Measurements from ENCODE around the gene CACNB4.

CACNB4 gene

DNA sequence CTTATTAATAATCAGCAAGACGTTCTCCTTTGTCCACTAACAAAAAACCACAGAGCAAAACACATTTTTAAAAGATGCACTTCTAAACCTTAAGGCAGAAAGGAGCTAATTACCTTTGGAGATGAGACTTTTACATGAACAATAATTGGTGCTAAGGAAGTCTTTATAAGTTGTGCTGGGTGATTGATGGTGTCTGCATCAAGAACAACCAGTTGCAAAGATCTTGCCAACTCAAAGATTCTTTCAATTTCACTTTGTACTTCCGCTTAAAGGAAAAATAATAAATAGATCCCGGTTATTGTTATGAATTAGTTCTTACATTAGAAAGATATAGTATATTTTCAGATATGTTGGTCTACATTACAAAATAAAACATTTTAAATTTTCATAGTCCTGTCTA is 243.7 kb downstream of the CACNB4 start:
- DNase-seq (ENCODE audit: low read depth in 2 of 2), result no peak

GRCh38 chr2:151853070-151853758 is 245.6 kb downstream of the CACNB4 start:
- DNase-seq (ENCODE audit: low read depth in 2 of 2), result no peak

GRCh38 chr2:151852260-151853069 is 246.4 kb downstream of the CACNB4 start:
- DNase-seq (ENCODE audit: low read depth in 2 of 2), result no peak

DNA sequence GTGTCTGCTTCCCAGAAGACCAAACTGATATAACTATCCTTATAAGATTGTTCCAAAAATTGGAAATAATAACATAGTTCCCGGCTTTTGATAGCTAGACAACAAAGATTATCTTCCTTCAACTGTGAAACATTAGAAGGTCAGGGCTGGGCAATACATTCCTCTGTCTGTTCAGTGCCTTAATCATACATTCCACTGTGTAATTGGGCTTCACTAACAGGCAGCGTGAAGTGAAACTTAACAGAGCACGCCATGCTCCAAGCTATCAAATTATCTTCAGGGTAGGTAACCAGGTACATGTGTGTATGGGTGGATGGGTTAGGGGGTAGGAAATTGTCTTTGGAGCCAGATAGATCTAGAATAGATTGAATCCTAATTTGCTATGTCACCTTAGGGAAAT is 247.1 kb downstream of the CACNB4 start:
- DNase-seq (ENCODE audit: low read depth in 2 of 2), result no peak

DNA sequence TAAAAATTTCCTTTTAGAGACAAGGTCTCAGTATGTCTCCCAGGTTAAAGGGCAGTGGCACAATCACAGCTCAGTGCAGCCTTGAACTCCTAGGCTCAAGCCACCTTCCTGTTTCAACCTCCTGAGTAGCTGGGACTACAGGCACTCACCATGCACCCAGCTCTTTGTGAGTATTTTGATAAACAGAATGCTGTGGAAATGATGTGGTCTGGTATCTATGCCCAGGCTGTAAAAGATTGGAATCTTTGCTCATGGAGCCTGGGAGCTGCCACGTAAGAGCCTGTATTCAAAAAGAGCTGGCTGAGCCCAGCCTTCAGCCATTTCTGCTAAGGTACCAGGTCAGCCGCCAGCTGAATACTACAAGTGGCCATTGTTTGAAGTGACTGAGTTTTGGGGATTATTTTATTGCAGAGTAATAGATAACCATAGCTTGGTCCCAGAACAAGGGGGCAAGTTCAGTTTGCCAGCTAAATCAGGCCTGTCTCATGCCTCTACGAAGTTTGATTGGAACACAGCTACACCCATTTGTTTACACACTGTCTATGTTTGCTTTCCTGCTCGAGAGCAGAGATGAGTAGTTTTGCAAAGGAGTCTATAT is 249.3 kb downstream of the CACNB4 start:
- DNase-seq (ENCODE audit: low read depth in 2 of 2), result no peak

GRCh38 chr2:151845884-151846283 is 253.0 kb downstream of the CACNB4 start:
- DNase-seq (ENCODE audit: low read depth in 2 of 2), result no peak

DNA sequence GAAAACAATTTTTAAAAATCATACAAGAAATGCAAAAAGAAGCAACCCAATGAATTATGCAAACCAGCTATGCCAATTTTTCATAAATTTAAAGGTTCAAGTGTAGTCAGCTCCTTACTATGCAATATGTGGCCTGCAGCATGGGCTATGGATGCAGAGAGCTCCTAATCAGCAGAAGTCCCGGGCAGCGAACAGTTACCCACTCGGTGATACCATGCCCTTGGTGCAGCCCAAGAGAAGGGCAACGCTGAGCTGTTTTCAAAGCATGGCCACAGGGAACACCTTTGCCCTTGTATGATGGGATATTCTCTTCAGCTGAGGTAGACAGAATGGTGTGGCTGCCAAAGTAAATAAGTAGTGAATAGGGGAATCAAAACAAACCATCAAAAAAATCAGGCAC is 253.4 kb downstream of the CACNB4 start:
- no peak for DNase-seq (ENCODE audit: low read depth in 2 of 2)

DNA sequence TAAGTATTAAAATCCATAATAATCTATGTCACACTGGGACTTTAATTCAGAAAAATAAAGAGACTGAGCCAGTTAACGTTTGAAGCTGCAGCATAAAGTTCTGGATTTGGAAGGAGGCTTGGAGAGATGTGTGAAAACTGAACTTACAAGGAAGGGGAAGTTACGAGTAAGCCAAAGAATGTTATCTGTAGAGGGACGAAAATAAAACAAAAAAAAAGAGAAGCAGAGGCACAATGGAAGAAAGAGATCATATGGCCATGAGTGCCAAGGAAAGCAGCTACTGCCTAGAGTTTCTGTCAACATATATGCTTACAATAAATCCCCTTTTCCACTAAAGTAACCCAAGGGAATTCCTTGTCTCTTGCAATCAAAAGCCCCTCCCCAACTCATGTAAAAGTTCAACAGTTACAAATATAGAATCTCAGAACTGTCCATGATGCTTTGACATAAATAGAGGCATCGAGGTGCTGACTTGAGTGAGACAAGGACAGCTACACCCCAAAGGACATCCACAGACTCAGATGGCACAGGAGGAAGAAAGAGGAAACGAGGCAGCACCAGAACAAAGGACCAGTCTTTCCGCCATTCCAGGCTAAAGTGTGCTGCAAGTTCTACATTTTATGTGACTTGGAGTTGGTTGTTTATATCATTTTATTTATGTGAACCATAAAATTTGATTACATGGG is 254.5 kb downstream of the CACNB4 start:
- DNase-seq (ENCODE audit: low read depth in 2 of 2), result no peak

GRCh38 chr2:151843691-151844061 is 255.2 kb downstream of the CACNB4 start:
- no peak for DNase-seq (ENCODE audit: low read depth in 2 of 2)

DNA sequence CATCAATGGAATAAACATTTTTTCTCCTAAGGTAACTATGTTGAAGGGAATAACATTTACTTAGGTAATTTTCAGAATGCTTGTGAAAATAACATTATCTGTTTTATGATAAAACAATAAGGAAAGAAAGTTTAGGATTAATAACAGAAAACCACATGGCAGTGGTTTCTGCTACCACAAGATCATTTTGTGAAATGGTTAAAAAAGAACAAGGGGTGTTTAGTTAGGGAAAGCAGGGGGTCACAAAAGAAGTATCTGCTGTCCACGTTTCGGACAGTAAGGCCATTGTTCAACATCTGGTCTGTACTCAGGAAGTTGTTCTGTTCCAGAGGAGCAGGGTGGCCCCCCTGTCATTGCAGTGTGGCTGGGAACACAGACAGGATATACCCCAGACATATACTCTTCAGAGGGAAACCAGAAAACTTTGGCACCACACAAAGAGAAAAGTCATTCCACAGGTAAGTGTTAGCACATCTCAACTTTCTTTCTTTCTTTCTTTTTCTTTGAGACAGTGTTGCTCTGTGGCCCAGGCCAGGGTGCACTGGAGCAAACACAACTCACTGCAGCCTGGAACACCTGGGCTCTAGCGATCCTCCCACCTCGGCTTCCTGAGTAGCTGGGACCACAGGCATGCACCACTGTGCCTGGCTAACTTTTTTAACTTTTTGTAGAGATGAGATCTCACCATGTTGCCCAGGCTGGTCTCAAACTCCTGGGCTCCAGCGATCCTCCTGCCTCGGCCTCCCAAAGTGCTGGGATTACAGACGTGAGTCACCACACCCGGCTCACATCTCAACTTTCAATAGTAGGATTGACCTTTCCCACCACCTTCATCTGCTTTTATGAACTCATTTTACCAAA is 255.8 kb downstream of the CACNB4 start:
- DNase-seq (ENCODE audit: low read depth in 2 of 2), result no peak

DNA sequence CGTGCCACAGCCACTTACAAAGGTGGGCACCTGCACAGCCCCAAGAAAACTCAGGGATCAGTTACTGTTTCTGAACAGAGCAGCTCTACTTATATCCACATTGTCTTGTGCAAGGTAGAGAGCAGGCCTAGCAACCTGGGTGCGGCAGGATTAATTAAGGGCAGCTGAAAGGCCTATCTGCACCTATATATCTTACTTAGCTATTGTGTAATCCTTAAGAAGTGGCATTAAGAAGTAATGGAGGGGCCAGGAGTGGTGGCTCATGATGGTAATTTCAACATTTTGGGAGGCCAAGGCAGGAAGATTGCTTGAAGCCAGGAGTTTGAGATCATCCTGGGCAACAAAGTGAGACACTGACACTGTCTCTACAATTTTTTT is 257.8 kb downstream of the CACNB4 start:
- DNase-seq (ENCODE audit: low read depth in 2 of 2), result no peak

DNA sequence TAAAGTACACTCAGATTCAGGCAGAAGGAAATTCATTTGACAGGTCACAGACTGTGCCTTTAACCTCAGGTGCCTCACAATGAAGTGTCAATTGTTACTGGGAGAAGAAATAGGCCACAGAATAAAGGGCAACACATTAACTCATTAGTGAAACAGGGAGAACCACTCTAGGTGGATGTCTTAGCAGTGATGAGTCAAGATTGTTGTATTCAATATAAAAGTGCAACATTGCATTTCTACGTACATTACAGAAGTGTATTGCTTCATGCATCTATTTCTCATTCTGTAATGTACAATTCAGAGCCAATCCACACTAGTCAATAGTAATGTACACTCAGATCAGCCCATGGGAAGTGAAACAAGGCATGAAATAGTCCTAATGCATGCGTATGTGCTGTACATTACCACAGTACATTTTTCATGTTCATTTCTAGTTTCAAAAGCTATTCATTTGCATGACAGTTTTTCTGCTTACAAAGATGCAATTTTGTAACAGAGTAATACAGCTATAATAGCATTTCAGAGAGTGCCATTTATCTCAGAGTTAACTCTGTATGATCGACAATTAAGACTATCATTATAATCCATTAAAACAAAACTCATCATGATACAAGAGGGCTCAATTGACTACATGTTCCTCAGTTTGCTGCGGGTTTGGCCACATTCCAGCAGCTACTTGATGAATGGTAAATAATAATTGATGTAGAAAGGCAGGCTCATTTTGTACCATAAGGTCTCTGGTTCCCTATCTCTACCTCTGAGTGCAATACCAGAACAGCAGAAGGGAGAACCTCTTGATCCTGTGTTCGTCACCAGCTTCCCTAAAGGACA is 258.4 kb downstream of the CACNB4 start:
- no peak for DNase-seq (ENCODE audit: low read depth in 2 of 2)

DNA sequence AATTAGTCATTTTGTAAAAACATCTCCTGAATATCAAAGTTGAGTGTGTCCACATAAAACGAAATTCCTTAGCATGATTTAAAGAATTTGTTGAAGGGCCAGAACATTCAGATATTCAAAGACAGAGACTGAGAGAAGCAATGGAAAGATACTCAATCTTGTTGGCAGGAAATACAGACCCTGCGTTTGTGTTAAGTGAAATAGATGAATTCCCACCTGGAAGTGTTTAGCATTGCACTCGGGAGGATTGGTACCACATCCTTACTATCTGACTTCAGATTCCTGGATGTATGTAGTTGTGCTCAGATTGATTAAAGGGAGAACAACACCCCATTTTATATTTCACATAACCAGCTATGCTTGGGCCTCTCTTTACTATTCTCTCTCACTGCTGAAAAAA is 260.9 kb downstream of the CACNB4 start:
- no peak for DNase-seq (ENCODE audit: low read depth in 2 of 2)

GRCh38 chr2:151833984-151834383 is 264.9 kb downstream of the CACNB4 start:
- no peak for DNase-seq (ENCODE audit: low read depth in 2 of 2)

DNA sequence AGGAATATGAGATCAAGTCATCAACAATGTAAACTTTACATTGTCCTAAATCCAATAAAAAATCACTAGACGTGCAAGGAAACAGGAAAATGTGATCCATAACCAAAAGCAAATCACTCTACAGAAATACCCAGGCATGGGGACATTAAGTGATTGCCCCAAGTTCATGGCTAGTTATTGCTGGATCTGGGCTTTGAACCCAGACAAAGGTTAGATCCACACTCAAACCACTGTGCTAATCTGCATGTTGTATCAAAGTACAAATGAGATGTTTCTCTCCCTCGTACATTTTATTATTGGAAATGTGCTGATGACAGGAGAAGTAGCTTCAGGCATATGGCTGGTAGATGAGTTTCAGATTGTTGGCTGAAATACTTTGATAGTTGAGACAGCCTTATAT is 267.9 kb downstream of the CACNB4 start:
- DNase-seq (ENCODE audit: low read depth in 2 of 2), result no peak

DNA sequence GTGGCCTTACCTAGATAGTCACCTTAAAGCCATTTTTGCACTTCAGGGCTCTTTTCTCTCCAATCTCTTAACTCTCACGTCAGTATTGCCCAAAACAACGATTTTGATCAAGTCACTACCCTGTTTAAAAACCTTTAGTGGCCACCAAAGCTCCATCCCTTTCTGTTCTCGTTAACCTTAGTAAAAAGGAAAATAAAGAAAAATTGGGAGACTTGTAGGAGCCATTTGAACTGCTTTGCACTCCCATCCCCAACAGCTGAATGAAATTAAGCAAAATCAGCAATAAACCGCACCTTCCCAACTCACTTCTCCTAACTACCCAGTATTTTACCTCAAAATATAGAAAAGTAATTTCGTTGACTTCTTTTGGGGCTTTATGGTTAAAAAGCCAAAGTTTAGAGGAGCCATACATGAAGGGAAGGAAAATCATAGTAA is 269.9 kb downstream of the CACNB4 start:
- DNase-seq (ENCODE audit: low read depth in 2 of 2), result no peak

DNA sequence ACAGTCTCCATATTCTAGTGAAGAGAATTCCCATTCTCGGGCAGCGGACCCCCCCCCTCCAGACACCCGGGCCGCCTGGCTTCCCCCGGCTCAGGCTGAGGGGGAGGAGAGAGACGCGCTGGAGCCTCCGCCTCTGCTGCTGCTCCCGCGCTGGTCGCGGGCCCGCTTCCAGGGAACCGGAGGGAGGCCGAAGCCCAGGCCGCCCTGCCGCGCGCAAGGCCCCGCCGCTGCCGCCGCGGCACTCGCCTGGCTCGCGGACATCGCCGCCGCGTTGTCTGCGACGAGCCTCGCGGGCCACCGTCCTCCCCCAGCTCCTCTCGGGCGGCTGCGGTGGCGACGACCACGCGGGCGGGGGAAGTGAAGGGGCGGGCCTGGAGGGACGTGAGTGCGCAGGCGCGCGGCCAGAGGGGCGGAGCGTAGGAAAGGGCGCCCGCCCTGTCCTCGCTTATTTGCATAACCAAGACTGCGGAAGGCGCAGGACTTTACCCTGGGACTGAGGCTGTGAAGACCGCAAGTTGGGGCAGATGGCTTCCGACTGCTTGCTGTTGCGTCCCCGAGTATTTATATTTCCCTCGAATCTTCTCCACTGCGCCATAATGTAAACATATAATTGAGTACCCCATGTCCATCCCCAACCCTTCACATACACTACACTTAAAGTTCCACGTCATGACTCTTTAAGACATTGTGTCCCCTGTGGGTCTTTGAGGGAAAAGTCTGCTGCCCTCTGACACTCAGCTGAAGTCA is 270.5 kb downstream of the CACNB4 start, which contains the start of gene ARL5A:
Gene ARL5A (minus strand): TSS at position 279 of the 747 bp plus-strand sequence. CDS start 245 bp downstream, at position 34.
- peak; percentile 93 for DNase-seq (ENCODE audit: low read depth in 2 of 2)

- no peak for DNase-seq (ENCODE audit: low read depth in 2 of 2)
These were observed 271.2 kb downstream of the CACNB4 start for GRCh38 chr2:151827564-151828142.

- DNase-seq (ENCODE audit: low read depth in 2 of 2), result no peak
These were observed 272.1 kb downstream of the CACNB4 start for GRCh38 chr2:151826737-151827157.

All from stimulated activated CD4-positive, alpha-beta T cell treated with anti-CD3 and anti-CD28 coated beads, Interleukin-1b, Interleukin-23, amount 100 ng/mL, for 4 hours (primary cell).